Germinal center (tissue), 1 donor: Measurements from ENCODE around the gene CLDN11.

Experiments used
- DNase-seq: peaks from one replicate; pipeline ENCODE4 v3.0.0; 2012; ENCODE audit warnings: mixed read lengths, low spot score

CLDN11 gene

GRCh38 chr3:170470063-170471016, 51.7 kb downstream of the CLDN11 start:
- no peak for DNase-seq

GRCh38 chr3:170471149-170471548, 52.5 kb downstream of the CLDN11 start:
- no peak for DNase-seq

GRCh38 chr3:170473358-170473757, 54.7 kb downstream of the CLDN11 start:
- DNase-seq, result no peak

- DNase-seq, result no peak
Observed at GRCh38 chr3:170475092-170475685, 56.5 kb downstream of the CLDN11 start.

- no peak for DNase-seq
Observed at GRCh38 chr3:170476291-170476690, 57.6 kb downstream of the CLDN11 start.

GRCh38 chr3:170477395-170477794, 58.7 kb downstream of the CLDN11 start:
- no peak for DNase-seq

GRCh38 chr3:170480111-170480510, 61.4 kb downstream of the CLDN11 start:
- DNase-seq, result no peak

GRCh38 chr3:170482199-170482598, 63.5 kb downstream of the CLDN11 start:
- no peak for DNase-seq

- DNase-seq, result no peak
Observed at GRCh38 chr3:170483485-170484262, 65.0 kb downstream of the CLDN11 start.
